Measurements from ENCODE around the gene CMTM3.

Gene CMTM3

GRCh38 chr16:66651965-66652364 lies 47.5 kb downstream of the CMTM3 start:
- no peaks in the 10 kb centered on the region for H3K9me3 ChIP-seq (ENCODE audit: low read length)
- no peak for TF ChIP-seq EZH2 (IDR thresholded peaks at IDR 0.05; ENCODE audit: borderline replicate concordance, low read length)
- no peak for TF ChIP-seq CTCF (IDR thresholded peaks at IDR 0.05; ENCODE audit: low read length)
- no peak overlapping the region for H3K27ac ChIP-seq (ENCODE audit: low read depth, low read length, poor library complexity, severe bottlenecking)
- no peak overlapping the region for H3K4me3 ChIP-seq (ENCODE audit: low read depth, low read length, poor library complexity, severe bottlenecking)
- H4K20me1 ChIP-seq (ENCODE audit: insufficient read depth, low read length), result no peaks in the 10 kb centered on the region
- H3K4me2 ChIP-seq (ENCODE audit: low read length), result no peak overlapping the region
- no peaks in the 10 kb centered on the region for H3K9me2 ChIP-seq (ENCODE audit: low read depth, low read length)
- H3K27me3 ChIP-seq (ENCODE audit: insufficient read depth, low read length), result no peaks in the 10 kb centered on the region
- H3K79me2 ChIP-seq (ENCODE audit: insufficient read depth, low read length), result no peaks in the 10 kb centered on the region
- no peak overlapping the region for H3K9ac ChIP-seq (ENCODE audit: low read length)
- H3F3A ChIP-seq (ENCODE audit: insufficient read depth, low read length), result no peaks in the 10 kb centered on the region
- peaks cover 3% of the 10 kb centered on the region for H3K4me1 ChIP-seq (ENCODE audit: insufficient read depth, low read length, severe bottlenecking)
- H2AFZ ChIP-seq (ENCODE audit: low read length), result no peak overlapping the region
- H3K36me3 ChIP-seq (ENCODE audit: insufficient read depth, low read length), result no peaks in the 10 kb centered on the region

GRCh38 chr16:66652661-66653360 lies 48.3 kb downstream of the CMTM3 start:
- Histone ChIP-seq H3K4me2 (ENCODE audit: low read length) (no peak overlapping the region), H3K27ac (ENCODE audit: low read depth, low read length, poor library complexity, severe bottlenecking) (no peak overlapping the region)

GRCh38 chr16:66653581-66654350 lies 49.3 kb downstream of the CMTM3 start:
- H3K79me2 ChIP-seq (ENCODE audit: insufficient read depth, low read length), result no peaks in the 10 kb centered on the region
- H3F3A ChIP-seq (ENCODE audit: insufficient read depth, low read length), result no peaks in the 10 kb centered on the region
- no peak overlapping the region for H2AFZ ChIP-seq (ENCODE audit: low read length)
- TF ChIP-seq EZH2 (IDR thresholded peaks at IDR 0.05; ENCODE audit: borderline replicate concordance, low read length), result no peak
- TF ChIP-seq CTCF (IDR thresholded peaks at IDR 0.05; ENCODE audit: low read length), result no peak
- no peaks in the 10 kb centered on the region for H4K20me1 ChIP-seq (ENCODE audit: insufficient read depth, low read length)
- H3K4me3 ChIP-seq (ENCODE audit: low read depth, low read length, poor library complexity, severe bottlenecking), result no peak overlapping the region
- no peaks in the 10 kb centered on the region for H3K27me3 ChIP-seq (ENCODE audit: insufficient read depth, low read length)
- H3K9me2 ChIP-seq (ENCODE audit: low read depth, low read length), result no peaks in the 10 kb centered on the region
- no peak overlapping the region for H3K4me2 ChIP-seq (ENCODE audit: low read length)
- H3K9ac ChIP-seq (ENCODE audit: low read length), result no peak overlapping the region
- no peak overlapping the region for H3K27ac ChIP-seq (ENCODE audit: low read depth, low read length, poor library complexity, severe bottlenecking)
- H3K36me3 ChIP-seq (ENCODE audit: insufficient read depth, low read length), result no peaks in the 10 kb centered on the region
- H3K9me3 ChIP-seq (ENCODE audit: low read length), result no peaks in the 10 kb centered on the region
- H3K4me1 ChIP-seq (ENCODE audit: insufficient read depth, low read length, severe bottlenecking), result peaks cover 3% of the 10 kb centered on the region

More at GRCh38 chr16:66652661-66653360, 48.3 kb downstream of the CMTM3 start:
- Histone ChIP-seq H3K9me2 (ENCODE audit: low read depth, low read length) (no peaks in the 10 kb centered on the region), H3K9ac (ENCODE audit: low read length) (no peak overlapping the region), H3F3A (ENCODE audit: insufficient read depth, low read length) (no peaks in the 10 kb centered on the region), H3K27me3 (ENCODE audit: insufficient read depth, low read length) (no peaks in the 10 kb centered on the region), H4K20me1 (ENCODE audit: insufficient read depth, low read length) (no peaks in the 10 kb centered on the region), H3K9me3 (ENCODE audit: low read length) (no peaks in the 10 kb centered on the region), H3K79me2 (ENCODE audit: insufficient read depth, low read length) (no peaks in the 10 kb centered on the region), H3K36me3 (ENCODE audit: insufficient read depth, low read length) (no peaks in the 10 kb centered on the region), H2AFZ (ENCODE audit: low read length) (no peak overlapping the region), H3K4me1 (ENCODE audit: insufficient read depth, low read length, severe bottlenecking) (peaks cover 3% of the 10 kb centered on the region), H3K4me3 (ENCODE audit: low read depth, low read length, poor library complexity, severe bottlenecking) (no peak overlapping the region)
- TF ChIP-seq CTCF (IDR thresholded peaks at IDR 0.05; ENCODE audit: low read length), result no peak
- no peak for TF ChIP-seq EZH2 (IDR thresholded peaks at IDR 0.05; ENCODE audit: borderline replicate concordance, low read length)

Measured in OCI-LY1 (cell line).